ENCODE results near the gene SEMA7A.

Gene SEMA7A

DNA sequence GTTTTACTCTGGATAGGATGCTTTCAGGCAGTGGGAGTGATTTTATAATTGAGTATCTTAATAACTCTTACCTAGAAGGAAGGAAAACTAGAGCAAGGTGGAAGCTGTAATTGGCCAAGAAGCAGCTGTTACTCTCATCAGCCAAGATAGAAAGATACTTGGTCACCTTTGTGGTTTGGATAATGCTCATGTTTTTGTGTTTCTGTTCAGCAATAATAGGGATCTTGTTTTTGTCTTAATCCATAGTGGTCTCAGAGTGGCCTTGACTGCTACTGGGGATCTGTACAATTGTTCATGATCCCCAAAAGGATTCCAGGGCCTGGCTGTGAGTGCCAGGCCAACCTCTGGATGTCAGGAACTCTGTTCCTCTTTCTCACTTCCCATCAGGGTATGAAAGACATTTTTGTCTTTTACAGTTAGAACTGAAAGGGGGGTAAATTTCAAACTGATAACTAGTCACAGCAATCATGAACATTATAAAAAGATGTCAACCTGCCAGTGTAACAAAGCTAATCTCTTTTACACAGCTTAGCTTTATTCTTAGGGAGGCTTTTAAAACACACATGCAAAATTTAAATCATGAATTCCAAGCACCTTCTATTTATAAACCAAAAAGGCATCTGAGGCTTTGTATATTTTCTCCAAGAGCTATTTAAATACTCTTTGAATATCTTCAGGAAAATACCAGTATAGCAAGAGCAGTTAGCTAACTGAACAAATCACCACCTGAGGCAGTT, 21.2 kb upstream of the SEMA7A start:
- intact Hi-C loops (cut with DNase I), result no loop called here
- DNase-seq, result no peak

- intact Hi-C loops (cut with DNase I), result no loop called here
- DNase-seq, result peak in 1 of 42 donors; percentile 3
Measured at GRCh38 chr15:74453925-74454763, 20.4 kb upstream of the SEMA7A start.

GRCh38 chr15:74451861-74452835, 18.4 kb upstream of the SEMA7A start:
- intact Hi-C loops (cut with DNase I), result no loop called here
- DNase-seq, result peak in 2 of 42 donors; percentile 11 to 13

- peak in 1 of 42 donors; percentile 10 for DNase-seq
- intact Hi-C loops (cut with DNase I), result no loop called here
Measured at GRCh38 chr15:74451322-74451721, 17.6 kb upstream of the SEMA7A start.

GRCh38 chr15:74449643-74450205, 16.0 kb upstream of the SEMA7A start:
- intact Hi-C loops (cut with DNase I), result no loop called here
- DNase-seq, result peak in 1 of 42 donors; percentile 7

DNA sequence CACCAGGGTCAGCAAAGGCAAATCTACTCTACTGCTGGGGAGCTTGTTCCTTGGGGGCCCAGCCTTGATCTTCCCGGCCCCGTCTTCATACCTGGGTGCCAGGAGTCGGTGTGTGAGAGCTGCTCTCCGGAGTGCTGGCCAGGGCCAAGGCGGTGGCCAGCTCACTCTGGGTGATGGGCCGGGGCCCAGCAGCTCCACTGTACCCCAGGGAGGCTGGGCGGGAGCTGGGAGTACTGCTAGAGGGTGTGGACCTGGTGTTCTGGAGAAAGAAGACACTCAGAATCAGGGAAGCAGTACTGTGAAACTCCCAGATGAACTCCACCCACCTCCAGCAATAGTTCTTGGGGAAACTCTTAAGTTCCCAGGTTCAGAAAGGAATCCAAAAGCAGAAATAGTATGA, 15.3 kb upstream of the SEMA7A start:
- DNase-seq, result peak in 1 of 42 donors; percentile 4
- intact Hi-C loops (cut with DNase I), result no loop called here

DNA sequence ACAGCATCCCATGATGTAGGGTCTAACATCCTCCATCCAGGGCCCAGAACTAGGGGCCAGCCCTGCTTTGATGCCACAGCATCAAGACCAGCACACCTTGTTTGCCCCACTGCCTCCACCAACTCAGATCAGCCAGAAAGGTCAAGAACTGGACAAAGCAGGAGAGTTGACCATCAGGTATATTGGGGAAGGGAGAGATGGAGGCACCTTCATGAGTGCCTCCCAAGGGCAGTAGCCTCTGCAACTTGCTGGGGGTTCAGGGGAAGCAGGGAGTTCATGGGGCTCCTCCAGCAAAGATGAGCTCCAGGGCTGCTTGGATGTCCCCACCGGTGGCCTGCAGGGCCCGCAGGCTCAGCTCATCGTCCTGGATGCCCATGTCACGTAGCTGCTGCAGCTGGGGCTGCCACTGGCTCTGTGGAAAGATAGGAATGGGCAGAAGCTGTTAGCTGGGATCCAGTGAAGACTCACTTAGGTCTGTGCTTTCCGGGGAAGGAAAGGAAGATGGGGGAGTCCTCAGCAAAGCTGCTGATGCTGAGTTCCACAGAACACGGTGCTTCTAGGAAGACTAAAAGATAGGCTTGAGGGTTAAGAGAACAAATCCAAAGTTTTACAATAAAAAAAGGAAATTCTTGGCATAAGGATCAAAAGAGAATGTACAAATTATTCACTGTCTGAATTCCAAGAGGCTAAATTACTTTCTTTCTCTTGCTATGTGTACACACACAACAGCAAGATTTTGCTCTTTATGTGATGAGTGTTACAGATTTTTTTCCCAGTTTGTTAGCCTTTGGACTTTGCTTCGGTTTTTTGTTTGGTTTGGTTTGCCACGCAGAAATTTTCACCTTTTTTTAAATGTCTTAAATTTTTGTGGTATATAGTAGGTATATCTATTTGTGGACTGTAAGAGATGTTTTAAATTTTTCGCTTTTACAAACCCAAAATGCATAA, 12.3 kb upstream of the SEMA7A start:
- no peak for DNase-seq
- intact Hi-C loops (cut with DNase I), result no loop called here

GRCh38 chr15:74444106-74445062, 10.6 kb upstream of the SEMA7A start:
- intact Hi-C loops (cut with DNase I), result no loop called here
- DNase-seq, result peak in 4 of 42 donors; percentile 39 to 50 (median 46)

DNA sequence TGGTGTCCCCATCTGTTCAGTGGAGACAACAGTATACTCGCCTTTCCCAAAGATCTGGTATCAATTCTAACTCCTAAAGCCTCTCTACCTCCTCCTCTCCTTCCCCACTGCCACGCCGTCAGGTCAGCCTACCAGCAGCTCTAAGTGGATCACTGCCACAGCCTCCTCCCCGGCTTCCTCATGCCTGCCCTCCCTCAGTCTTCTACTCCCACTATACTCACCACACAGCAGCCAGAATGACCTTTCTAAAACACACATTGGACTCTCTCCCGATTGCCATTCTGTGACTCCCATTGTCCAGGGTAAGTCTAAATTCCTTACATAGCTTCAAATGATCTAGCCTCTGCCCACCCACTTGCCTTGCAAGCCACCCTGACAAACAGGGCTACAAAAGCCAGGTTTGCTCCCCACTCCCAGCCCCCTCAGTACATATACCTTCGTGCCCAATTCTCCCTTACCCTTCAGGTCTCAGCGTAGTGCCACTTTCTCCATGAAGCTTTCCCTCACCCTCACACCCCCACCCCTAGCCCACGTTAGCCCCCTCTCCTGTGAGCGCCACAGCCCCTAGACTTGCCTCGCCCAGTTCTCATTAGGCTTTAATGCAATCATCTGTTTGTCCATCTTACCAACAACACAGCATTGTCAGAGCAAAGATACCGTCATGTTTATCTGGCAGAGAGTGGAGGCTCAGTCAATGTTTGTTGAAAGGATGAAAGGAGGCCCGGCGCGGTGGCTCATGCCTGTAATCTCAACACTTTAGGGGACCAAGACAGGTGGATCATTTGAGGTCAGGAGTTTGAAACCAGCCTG, 9.5 kb upstream of the SEMA7A start:
- intact Hi-C loops (cut with DNase I), result no loop called here
- peak in 2 of 42 donors; percentile 19 to 43 for DNase-seq

GRCh38 chr15:74442604-74443003, 8.8 kb upstream of the SEMA7A start:
- intact Hi-C loops (cut with DNase I), result no loop called here
- DNase-seq, result peak in 2 of 42 donors; percentile 15 to 28

GRCh38 chr15:74442063-74442462, 8.3 kb upstream of the SEMA7A start:
- intact Hi-C loops (cut with DNase I), result no loop called here
- peak in 2 of 42 donors; percentile 8 to 10 for DNase-seq

DNA sequence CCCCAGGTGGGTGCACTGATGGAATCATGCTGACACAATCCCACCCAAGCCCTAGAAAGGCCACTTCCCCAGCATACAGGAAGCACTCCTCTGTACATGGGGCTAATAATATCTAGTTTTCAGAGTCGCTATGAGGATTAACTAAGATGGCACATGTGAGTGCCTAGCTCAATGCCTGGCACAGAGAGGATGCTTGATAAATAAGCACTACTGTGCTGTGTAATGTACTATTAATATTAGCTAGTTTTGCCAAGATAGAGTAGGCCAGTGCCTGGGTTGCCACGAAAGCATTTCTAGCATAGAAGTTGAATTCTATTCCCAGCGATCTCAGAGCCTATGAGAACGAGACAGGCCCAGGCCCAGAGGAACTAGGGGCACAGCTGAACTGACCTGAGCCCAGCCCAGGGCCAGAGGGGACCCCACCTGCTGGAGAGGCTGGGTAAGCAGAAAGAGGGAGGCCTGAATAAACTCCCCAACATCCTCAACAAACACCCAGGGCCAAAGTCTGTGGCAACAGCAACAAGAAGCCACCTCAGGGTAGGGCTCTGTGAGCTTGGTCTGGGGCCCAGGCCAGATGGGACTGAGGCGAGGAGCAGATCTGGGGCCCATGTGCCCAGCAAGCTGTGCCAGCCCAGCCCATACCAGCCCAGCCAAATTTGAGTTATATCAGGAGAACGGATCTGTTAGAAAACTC, 7.6 kb upstream of the SEMA7A start:
- DNase-seq, result peak in 3 of 42 donors; percentile 5 to 28 (median 12)
- intact Hi-C loops (cut with DNase I), result no loop called here

GRCh38 chr15:74438721-74439316, 5.1 kb upstream of the SEMA7A start:
- intact Hi-C loops (cut with DNase I), result loop anchor here (2.0 kb wide), 1 partner anchor 56 kb away; no protein-coding TSS in a partner anchor
- peak; percentile 63 to 93 (median 87) for DNase-seq

GRCh38 chr15:74438206-74438605, 4.4 kb upstream of the SEMA7A start:
- intact Hi-C loops (cut with DNase I), result loop anchor here (2.0 kb wide), 1 partner anchor 55 kb away; no protein-coding TSS in a partner anchor
- DNase-seq, result peak in 1 of 42 donors; percentile 4

All from head of caudate nucleus (tissue), 42 donors.